Measurements from ENCODE around the gene MTAP.

Gene MTAP

DNA sequence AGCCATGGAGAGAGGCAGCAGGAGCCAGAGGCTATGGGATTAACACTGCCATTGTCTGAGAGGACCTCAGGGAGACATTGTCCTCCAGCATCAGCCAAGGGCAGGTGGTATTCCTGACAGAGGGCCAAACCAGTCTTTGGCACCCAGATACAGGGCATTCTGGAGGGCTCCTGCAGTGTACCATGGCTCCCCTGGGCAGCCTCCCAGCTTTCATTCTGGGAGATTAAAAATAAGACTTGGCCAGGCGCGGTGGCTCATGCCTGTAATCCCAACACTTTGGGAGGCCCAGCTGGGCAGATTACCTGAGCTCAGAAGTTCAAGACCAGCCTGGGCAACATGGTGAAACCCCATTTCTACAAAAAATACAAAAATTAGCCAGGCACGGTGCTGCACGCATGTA lies 4.2 kb downstream of the MTAP start:
- no peak for DNase-seq

DNA sequence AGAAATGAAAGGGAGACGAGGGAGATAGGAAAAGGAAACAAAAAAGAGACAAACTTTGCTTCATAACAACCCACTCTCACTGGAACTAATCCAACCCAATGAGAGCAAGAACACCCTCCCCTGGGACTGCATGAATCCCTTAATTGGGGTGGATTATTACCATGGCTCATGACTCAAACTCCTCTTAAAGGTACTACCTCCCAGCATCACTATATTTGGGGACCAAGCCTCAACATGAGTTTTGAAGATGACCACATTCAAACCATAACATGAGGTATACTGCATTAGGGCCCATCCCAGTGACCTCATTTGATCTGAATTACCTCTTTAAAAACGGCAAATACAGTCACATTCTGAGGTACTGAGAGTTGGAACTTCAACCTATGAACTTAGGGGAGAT lies 8.0 kb downstream of the MTAP start:
- DNase-seq, result no peak

DNA sequence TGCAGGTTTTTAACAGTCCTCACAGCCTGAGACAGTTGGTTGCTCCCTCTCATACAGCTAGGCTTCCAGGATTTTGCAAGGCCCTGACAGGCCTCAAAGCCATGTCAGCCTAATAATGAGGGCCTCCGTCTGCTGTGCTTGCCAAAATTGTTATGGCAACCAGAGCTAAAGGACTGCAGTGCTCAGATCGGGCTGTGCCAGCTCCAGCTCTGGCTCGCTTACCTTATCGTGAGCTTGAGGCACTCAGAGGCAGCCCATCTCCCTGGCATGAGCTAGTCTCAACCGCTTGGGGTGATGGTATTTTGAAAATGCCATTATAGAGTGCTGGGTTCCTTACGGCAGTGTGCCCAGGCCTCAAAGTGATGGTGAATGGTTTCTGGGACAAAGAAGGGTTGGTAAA lies 8.4 kb downstream of the MTAP start:
- DNase-seq, result no peak

DNA sequence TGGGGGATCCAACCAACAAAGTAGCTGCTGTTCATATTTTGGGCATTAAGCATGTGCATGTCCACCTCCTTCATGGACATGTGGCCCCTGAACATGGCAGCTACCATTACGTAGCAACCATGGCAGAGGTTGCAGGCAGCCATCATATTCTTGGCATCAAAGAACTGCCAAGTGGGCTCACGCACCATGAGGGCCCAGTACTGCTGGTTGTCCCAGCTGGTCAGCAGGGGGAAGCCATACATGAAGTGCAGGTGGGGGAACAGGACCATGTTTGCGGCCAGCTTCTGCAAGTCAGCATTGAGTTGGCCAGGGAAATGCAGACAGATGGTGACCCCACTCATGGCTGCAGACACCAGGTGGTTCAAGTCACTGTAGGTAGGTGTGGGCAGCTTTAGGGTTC lies 9.5 kb downstream of the MTAP start:
- DNase-seq, result no peak

DNA sequence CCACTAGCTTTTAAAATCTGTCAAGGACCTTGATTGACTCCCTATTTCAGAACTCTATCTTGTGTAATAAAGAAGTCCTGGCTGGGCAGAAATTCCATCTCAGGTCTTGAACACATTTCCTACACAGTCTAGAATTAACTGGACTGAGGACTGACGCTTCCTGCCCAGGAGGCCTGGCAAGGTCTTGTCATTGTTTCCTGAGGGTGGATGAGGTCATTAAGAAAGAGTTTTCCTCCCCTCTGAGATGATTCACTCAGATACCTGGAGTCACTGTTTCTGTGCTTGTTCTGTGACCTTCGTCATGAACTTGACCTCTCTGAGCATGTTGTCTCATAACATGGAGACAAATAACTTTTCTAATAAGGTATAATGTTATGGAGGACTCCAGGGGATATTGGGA lies 10.0 kb downstream of the MTAP start:
- DNase-seq, result no peak

DNA sequence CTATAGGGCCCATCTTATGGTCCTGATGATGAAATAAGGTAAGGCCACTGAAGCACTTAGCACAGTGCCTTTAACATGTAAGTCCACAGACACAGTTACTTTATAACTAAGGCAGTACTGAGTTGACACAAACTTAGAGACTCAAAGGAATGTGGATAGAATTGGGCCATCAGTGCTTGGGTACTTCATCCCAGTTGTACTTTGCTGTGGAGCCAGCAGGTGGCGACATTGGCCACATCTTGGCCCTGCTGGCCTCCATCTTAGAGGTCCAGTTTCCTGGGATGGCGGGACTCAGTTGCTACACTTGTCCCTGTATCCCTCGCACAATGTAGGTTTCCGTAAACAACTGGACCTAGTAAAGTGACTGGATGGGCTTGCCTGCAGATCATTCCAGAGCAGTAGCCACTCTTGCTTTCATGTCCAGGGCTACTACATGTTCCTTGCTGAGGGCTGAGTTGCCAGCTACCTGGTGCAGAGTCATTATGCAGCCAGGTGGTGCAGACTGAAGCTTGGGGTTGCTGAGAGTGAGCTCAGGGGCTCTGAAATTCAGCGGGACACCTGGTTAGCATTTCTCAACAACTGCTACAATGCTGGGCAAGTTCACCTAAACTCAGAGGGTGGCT lies 10.6 kb downstream of the MTAP start:
- DNase-seq, result peak; percentile 76

DNA sequence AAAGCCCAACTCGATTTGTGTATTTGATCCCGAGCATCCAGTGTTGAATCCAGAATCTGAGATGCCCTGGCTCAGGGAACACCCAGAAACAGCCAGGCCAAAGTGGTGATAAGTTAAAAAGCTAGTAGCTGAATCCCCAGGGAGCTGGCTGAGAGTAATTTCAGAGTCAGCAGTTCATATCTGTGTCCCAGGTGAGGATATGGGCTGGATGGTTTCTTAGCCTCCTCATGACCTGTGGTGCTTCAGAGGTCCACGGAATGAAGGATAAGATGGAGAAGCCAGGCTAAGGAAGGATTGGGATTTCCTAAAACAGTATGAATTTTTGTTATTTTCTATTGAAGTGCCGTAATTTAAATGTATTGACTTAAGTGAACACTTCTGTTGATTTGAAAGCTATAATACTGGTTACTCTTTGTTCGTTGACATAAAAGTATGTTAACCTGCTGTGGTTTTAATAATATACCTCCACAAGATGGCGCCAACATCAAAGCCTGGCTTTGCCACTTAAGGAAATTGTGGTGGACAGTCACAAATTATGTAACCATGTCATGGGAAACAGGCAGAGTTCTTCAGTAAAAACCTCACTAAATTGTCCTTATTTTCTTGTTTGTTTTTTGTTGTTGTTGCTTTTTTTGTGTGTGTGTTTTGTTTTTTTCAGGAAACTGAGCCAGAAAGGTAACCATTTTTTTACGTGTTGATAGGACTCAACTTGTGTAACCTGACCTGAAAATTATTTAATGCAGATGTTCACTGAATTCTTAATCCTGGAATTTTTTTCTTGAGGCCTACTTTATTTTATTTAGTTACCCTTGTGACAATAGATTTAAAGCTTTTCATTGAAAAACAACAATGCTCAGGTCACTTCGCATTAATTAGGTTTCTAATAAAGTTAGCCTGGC lies 11.4 kb downstream of the MTAP start:
- peak; percentile 86 for DNase-seq

DNA sequence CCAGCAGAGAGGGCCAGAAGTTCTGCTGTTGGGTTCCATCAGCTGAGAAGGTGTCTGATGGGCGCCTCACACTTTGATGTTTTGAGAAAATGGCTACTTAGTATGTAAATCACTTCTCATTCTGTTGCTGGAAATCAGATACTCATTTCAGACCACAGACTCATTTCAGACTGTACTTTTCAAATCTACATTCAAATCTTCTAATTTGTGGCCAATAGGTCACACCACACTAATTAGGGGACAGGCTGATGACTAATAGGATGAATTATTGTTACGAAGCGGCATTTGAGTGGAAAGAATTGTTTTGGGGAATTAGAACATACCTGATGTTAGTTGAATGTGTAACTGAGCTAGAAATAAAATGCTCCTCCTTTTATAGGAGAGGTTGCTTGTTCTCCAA lies 13.2 kb downstream of the MTAP start:
- no peak for DNase-seq

DNA sequence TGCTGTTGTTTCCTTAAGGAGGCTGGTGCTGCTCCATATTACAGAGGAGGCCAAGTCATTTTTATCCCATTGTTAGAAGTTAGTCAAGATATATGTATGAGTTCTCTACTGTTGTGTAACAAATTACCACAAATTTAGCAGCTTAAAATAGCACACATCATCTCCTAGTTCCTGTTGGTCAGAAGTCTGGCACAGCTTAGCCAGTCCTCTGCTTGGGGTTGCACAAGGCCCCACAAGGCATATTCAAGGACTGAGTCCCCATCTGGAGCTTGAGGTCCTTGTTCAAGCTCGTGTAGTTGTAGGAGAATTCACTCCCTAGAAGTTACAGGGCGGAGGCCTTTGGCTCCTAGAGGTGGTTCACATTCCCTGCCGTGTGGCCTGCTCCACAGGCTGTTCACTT lies 14.7 kb downstream of the MTAP start:
- DNase-seq, result no peak

DNA sequence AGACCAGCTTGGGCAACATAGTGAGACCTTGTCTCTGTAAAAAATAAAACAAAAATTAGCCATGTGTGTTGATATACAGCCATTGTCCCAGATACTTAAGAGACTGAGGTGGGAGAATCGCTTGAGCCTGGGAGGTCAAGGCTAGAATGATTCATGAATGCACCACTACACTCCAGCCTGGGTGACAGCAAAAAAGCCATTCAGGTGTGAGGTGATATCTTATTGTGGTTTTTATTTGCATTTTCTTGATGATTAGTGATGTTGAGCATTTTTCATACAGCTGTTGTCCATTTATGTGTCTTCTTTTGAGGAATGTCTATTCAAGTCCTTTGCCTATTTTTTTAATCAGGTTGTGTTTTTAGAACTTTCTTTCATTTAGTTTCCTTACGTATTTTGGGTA lies 23.2 kb downstream of the MTAP start:
- no peak for DNase-seq

DNA sequence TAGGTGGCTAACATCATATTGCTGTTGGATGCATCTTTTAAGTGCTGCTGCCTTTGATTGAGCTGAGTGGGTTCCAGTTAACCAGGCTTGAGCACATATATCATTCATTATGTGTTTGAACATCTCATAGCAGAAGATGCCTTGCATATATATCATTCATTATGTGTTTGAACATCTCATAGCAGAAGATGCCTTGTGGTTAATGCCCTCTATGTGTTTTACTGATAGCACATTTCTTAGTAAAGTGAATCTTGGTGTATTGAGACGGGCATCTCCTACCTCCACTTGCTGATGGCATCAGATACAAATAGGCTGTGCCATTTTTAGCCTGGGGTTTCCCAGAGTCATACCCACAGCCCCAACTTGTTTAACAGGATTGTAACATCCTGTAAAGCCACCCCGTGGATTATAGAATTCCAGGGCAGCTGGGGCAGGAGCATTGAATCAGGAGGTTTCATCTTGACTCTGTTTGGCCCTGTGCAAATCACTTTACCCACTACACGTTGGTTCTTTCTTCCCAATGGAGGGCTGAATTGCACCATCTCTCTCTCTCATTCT lies 26.5 kb downstream of the MTAP start:
- no peak for DNase-seq

DNA sequence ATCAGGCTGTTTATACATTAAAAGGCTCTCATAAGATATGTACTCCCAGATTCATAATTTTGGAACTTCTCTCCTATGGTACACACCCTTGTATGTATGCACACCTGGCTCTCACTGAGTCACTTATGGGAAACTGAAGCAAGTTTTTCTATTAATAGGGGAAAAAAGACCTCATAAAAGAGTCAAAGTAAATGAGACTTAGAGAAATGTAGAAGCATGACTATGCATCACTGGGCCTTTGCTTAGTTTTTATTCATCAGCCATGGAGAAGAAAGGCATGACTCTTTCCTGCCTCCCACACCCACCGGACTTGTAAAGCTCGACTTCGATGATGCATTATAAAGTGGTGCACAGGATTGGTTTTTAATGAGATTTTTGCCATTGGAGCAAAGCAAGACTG lies 28.2 kb downstream of the MTAP start:
- no peak for DNase-seq

DNA sequence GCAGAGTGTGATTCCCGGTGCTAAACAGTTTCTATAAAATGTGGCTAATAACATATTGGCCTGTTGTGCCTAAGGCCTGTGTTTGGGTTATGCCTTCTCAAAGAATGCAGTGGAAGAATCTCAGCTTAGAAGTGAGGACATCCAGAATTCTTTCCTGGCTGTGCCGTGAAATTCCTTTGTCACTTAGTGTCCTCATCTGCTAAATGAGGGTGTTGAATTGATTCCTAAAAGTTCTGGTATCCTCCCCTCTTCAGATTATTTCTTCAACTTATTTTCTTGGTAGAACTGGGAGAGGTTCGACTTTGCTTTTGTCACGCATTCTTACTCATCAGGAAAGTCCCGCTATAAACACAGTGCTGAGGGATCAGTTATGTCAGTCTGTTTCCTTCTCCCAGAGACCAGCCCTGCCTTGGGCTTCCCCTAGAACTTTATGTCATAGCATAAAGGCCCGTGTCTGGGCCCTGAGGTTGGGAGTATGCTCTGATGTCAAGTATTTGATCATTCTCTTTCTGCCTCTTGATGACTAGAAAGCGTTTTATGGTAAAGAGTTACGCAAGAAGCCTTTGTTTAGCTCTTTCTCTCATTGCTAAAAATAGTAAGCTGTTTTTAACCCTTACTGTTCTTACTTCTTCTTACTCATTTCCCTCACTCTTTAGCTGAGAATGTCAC lies 29.5 kb downstream of the MTAP start:
- peak; percentile 9 for DNase-seq

DNA sequence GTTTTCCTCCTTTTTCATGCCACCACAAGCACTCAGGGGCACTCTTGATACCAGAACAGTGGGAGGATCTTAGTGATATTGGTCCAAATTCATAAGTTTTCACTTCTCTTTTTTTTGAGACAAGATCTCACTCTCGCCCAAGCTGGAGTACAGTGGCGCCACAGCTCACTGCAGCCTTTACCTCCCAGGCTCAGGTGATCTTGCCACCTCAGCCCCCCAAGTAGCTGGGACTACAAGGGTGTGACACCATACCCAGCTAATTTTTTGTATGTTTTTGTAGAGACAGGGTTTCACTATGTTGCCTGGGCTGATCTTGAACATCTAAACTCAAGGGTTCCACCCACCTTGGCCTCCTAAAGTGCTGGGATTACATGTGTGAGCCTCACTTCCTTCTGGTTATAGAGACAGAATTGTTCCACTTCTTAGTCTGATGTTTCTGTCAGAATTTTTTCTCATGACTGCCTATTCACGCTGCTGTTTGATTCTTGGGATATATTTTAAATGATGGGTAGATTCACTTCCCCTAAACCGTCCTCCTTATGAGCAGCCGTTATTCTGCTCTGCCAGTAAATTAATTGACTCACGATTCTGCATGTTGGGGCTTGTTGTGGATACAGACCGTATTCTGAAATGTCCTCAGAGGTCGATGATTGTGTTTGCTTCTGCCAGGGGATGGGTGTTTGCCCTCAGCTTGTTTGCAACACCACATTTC lies 30.8 kb downstream of the MTAP start:
- no peak for DNase-seq

DNA sequence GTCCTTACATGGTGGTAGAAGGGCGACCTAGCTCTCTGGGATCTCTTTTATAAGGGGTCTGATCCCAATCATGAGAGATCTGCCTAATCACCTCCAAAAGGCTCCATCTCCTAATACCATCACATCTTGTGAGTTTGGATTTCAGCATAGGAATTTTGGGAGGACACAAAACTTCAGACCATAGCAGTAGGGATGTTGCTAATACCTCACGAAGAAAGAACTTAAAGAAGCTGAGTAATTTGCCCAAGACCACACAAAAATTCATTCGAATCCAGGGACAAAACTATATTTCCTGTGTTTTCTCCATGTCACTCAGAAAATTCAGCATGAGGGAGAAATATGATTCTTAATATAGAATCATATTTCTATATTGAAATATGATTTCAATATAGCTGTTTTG lies 32.7 kb downstream of the MTAP start:
- no peak for DNase-seq

DNA sequence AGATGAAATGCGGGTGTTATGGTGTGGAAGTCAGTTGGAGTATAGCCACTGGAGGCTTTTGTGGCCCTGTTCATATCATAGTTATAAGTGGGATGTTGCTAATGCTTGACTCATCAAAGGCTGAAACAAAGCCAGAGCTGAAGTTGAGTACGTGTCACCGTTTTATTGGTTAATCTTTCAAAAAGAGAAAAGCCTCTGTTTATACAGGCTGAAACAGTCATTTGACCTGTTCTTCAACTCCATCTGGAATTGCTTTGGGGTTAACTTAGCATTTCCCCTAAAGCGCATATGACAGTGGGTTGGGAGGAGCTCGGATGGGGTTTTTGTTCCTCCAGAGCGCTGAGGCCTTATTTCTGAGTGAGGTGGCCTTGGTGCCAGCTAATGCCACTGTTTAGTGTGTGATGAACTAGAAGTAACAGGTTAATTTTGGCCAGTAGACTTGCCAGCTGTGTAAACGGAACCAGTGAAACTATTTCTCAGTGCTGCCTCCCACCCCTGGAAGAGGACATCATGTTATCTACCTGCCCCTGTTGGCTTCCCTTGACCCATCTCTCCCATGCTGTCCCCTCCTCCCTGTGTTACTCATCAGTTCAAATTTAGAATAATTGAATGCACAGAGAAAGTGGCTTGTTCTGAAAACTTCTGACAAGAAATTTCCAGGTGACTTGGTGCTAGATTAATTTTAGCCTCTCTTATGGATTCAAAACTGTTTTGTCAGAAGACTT lies 34.2 kb downstream of the MTAP start:
- no peak for DNase-seq

DNA sequence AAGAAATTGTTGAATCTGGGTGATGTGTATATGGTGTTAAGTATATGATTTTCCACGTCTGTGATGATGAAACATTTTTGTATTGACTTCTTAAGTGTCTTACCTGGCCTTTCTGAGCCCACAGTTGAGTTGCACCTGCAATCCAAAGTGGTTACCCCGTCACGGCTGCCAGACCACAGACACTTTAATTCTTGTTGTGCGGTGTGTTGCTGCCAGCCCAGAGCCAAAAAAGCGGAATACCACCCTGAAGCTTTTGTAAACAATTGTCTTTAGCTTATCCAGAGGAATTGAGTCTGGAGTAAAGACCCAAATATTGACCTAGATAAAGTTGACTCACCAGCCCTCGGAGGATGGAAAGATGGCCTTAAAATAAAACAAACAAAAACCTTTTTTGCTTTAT lies 35.1 kb downstream of the MTAP start:
- no peak for DNase-seq

DNA sequence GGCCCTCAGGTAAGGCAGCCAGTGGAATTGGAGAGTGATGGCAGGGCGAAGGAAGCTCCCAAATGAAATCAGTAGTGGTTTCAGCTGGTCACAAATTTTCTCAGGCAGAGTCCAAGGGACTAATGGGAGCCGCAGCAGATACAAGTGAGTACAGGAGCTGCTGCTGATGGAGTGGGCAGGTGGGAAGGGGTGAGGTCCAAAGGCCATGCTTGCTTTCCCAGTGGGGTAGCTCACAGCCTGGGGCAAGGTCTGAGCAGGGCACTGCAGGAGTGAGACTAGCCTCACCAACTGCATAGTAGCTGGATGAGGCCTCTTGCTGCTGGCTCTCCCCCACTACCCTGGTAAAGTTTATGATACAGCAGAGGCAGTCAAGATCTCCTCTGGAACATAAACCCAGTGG lies 38.2 kb downstream of the MTAP start:
- no peak for DNase-seq

DNA sequence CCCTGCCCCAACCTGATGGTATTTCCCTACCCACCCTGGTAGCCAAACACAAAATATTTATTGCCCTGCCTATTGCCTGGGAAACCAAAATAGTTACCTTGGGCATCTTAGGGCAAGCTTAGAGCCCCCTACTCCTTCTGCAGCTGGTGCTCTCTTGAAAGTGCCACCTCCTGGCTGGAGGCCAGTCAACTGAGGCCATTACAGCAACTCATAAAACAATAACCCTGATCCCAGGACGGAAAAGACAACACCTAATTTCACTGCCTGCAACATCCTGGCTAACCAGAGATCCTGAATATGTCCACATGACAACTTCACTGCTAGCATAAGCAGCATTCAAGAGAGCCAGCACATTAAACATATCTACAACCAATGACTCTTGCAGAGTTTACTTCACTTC lies 38.7 kb downstream of the MTAP start:
- no peak for DNase-seq

DNA sequence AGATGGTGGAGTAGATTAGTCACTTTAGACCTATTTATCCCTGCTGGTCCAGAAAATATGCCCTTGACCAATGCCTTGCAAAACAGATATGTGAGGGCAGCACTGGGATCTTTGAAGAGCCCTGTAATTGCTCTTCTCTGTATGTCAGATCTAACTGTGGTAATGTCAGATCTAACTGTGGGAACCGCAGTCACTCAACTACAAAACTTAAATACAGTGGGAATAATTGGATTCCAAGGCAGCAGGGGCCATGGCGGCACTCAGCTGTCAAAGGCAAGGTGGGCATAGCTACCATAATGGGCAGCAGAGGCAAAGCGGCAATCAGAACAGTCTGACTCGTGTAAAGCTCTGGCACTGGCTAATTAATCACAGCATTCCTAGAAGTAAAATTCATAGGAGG lies 46.2 kb downstream of the MTAP start:
- DNase-seq, result no peak

DNA sequence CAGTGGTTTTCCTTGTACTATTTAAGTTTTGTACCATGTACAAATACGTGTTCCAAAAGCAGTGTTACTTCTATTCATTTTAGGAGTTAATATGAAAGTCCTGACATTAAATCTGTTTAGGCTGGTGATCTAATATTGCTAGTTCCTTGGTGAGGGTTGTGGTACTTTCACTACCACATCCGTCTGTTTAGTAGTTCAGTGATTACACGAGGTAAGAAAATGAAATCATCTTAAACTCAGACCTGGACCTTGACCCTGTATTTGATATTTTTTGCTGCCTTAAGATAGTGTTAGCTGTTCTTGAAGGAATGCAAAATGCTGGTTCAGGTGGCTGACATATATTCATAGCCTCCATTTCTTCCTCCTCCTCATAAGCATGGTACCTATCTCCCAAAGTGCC lies 50.3 kb downstream of the MTAP start:
- peak; percentile 2 for DNase-seq

DNA sequence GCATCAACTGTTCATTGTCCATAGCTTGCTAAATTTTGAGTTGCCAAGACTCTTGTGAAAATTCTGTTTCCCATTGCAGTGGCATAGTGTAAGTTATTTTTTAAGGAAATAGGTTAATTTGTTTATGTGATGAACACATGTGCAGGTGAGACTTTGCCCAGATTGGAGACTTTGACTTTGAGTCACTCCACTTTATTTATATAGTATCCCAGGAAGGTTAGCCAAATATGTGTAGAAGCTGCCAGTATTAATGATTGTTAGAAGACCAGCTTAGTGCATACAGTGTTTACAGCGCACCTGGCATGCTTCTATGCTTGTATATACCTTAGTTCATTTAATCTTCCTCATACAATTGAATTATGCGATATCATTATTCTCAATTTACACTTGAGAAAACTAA lies 51.0 kb downstream of the MTAP start:
- DNase-seq, result no peak

DNA sequence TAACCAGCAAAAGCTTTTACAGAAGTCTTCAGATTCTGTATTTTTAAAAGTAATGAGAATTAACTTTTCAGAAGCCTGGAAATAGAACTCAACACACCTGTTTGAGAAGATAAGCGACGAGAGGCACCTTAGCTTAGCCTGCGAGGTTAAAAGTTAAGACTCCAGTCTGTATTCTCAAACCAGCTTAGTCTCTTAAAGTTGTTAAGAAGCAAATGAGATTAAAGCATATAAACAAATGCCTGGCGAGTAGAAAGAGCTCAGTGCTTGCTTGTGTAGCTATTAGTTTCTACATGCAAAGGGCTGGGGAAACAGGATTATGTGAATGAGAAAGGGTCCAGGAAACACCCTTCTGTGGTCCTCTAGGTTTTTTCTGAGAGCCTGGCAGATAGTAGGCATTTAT lies 51.7 kb downstream of the MTAP start:
- no peak for DNase-seq

All from CD4-positive, alpha-beta T cell treated with Interleukin-12 subunit alpha and Interleukin-12 subunit beta, for 1 hour (primary cell).